ENCODE data around the gene PLEKHM2. TPM values are rescaled to one million over a fixed set of nuclear protein-coding genes. Genes with fewer than 3 reads are reported as not detected.

The PLEKHM2 gene
- total RNA-seq, 1 donor from 2014 or later: 60.6 TPM

DNA sequence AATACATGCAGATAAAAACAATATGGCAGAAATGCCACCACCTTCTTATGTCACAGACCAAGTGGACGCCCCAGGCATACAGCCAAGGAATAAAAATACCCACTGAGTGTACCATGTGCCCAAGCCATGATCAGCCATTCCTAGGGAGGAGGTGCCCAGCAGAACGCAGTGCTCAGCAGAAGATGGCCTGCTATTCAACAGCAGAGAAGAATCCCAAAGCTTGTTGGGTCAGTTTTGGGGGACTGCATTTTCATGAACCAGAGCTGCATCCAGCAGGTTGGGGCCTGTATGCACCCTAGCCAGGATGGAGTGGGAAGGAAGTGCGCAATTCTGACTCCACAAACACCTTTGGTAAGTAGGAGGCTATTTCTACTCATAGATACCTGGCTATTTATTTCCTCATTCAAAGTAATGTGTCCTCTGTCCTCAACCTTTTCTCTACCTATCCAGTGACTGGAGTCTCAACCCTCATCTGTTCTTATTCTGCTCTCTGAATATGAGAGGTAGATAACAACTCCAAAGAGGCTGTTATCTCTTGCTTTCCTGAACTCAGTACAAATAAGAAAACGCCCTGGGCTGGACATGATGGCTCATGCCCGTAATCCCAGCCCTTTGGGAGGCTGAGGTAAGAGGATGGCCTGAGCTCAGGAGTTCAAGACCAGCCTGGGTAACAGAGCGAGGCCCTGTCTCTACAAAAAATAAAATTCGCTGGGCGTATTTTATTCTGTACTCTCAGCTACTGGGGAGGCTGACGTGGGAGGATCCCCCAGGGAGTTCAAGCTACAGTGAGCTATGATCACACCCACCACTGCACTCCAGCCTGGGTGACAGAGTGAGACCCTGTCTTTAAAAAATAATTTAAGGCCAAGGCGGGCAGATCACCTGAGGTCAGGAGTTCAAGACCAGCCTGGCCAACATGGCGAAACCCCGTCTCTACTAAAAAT, 2.5 kb upstream of the PLEKHM2 start:
- Mint-ChIP-seq H3K9me3 (peaks cover 8% of the 10 kb centered on the region), H3K4me3 (no peak overlapping the region), H3K27me3 (ENCODE audit: low read depth) (no peaks in the 10 kb centered on the region), H3K4me1 (peaks cover 24% of the 10 kb centered on the region), H3K27ac (peak overlapping the region; percentile 45), H3K36me3 (peaks cover 2% of the 10 kb centered on the region)
- TF ChIP-seq, protein P1, sequence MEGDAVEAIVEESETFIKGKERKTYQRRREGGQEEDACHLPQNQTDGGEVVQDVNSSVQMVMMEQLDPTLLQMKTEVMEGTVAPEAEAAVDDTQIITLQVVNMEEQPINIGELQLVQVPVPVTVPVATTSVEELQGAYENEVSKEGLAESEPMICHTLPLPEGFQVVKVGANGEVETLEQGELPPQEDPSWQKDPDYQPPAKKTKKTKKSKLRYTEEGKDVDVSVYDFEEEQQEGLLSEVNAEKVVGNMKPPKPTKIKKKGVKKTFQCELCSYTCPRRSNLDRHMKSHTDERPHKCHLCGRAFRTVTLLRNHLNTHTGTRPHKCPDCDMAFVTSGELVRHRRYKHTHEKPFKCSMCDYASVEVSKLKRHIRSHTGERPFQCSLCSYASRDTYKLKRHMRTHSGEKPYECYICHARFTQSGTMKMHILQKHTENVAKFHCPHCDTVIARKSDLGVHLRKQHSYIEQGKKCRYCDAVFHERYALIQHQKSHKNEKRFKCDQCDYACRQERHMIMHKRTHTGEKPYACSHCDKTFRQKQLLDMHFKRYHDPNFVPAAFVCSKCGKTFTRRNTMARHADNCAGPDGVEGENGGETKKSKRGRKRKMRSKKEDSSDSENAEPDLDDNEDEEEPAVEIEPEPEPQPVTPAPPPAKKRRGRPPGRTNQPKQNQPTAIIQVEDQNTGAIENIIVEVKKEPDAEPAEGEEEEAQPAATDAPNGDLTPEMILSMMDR (IDR thresholded peaks at IDR 0.05; ENCODE audit: unreplicated experiment): no peak
- DNase-seq (ENCODE audit: low spot score in 2 of 2, unreplicated experiment in 2 of 2): no peak

DNA sequence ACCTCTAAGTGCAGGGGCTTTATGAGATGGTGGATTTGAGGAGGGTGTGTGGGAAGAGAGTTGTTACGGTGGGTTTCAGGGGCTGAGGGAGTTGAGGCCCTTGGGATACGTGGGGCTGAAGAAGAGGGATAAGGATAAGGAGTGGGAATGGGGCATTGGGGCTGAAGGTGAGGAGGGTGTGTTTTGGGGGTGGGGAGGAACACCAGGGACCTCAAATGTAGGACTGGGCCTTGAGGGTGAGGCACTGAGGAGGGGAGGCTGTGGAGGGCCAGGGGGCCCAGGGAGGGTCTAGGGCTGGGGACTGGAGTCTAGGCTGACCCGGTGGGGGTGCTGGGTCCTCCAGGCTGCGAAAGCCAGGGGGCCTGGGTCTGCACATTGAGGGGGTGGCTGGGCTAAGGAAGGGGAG, 1.2 kb upstream of the PLEKHM2 start:
- Mint-ChIP-seq H3K36me3 (peaks cover 5% of the 10 kb centered on the region), H3K4me1 (peaks cover 24% of the 10 kb centered on the region), H3K27me3 (ENCODE audit: low read depth) (no peaks in the 10 kb centered on the region), H3K9me3 (no peaks in the 10 kb centered on the region), H3K27ac (peak overlapping the region; percentile 86), H3K4me3 (peak overlapping the region; percentile 62)
- no peak for DNase-seq (ENCODE audit: low spot score in 2 of 2, unreplicated experiment in 2 of 2)
- TF ChIP-seq, protein P1 (IDR thresholded peaks at IDR 0.05; ENCODE audit: unreplicated experiment): no peak

DNA sequence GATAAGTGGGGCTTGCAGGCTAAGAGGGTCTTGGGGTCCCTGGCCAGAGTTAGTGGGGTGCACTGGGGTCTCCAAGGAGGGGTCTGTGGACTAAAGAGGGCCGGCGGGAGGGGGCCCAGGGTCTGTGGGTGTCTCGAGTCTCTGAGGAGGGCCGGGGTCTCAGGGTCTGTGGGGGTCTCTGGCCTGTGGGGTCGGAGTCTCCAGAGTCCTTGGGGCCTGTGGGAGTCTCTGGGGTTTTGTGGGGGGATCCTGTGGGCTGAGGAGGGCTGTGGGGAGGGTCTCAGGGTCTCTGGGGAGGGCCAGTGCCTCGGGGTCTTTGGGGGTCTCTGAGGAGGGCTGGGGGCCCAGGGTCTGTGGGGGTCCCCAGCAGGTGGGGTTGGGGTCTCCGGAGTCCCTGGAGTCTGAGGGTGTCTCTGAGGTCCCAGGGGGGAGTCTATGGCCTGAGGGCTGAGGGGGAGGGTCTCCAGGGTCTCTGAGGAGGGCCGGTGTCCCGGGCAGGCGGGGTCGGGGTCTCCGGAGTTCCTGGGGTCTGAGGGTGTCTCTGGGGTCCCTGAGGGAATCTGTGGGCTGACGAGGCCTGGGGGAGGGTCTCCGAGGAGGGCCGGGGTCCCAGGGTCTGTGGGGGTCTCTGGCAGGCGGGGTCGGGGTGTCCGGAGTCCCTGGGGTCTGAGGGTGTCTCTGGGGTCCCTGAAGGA, 628 bp upstream of the PLEKHM2 start:
- H3K9me3 Mint-ChIP-seq: no peaks in the 10 kb centered on the region
- peak overlapping the region; percentile 86 for H3K27ac Mint-ChIP-seq
- H3K27me3 Mint-ChIP-seq (ENCODE audit: low read depth): no peaks in the 10 kb centered on the region

DNA sequence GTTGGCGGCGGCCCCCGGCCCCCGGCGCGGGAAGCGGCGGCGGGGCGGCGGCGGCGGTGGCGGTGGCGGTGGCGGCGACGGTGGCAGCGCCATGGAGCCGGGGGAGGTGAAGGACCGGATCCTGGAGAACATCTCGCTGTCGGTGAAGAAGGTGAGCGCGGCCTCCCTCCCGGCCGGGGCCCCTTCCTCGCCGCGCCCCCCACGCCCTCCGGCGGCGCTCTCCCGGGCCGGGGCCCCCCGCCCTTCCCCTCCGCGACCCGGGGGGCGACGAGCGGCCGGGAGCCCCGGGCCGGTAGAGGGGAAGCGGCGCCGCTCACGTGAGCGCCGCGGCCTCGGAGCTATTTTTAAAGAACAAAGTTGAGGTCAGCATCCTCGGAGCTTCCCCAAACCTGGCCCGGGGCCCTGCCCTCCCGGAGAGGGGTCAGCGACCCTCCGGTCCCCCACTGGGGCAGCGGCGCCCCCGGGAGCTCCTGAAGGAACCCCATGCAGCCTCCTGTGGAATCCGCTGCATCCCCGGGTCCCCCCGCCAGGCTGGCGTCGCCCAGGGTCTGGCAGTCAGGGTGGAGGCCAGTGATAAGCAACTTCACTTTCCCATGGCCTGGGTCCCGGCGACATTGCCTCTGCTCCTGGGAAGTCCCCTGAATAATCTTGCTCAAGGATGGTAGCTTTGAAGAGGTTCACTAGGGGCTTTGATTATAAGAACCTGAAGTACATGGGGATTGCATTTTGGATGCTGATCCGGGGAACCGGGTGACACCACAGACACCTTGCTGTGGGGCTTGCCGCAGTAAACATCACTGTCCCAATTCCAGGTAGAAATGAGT, 560 bp downstream of the PLEKHM2 start:
- Mint-ChIP-seq H3K27ac (peak overlapping the region; percentile 91), H3K9me3 (no peaks in the 10 kb centered on the region), H3K36me3 (peaks cover 10% of the 10 kb centered on the region), H3K4me3 (peak overlapping the region; percentile 81), H3K4me1 (peaks cover 24% of the 10 kb centered on the region), H3K27me3 (ENCODE audit: low read depth) (no peaks in the 10 kb centered on the region)
- peak in 1 of 2 experiments; percentile 59 for DNase-seq (ENCODE audit: low spot score in 2 of 2, unreplicated experiment in 2 of 2)
- TF ChIP-seq, protein P1 (IDR thresholded peaks at IDR 0.05; ENCODE audit: unreplicated experiment): no peak

More for the DNA sequence above, 628 bp upstream of the PLEKHM2 start:
- TF ChIP-seq, protein P1 (IDR thresholded peaks at IDR 0.05; ENCODE audit: unreplicated experiment): no peak
- Mint-ChIP-seq H3K4me1 (peaks cover 24% of the 10 kb centered on the region), H3K36me3 (peaks cover 7% of the 10 kb centered on the region), H3K4me3 (peak overlapping the region; percentile 62)
- DNase-seq (ENCODE audit: low spot score in 2 of 2, unreplicated experiment in 2 of 2): no peak

DNA sequence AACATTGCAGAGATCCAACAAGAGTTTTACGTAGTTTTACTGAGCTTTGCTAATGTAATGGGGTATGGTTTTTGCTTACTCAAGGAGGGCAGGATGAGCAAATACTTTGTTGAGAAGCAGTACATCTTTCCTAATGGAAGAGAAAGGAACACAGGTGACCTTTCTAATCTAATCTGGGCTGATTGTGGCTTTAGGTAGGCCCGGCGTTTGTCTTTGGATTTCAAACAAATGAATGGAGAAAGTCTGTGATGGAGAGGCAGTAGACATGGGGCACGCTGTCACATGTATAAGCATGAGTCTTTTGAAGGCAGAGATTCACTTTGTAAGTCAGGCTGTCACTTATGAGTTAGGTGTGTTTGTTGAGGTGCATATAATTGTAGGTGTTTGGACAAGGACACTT, 1.7 kb downstream of the PLEKHM2 start:
- Mint-ChIP-seq H3K9me3 (no peaks in the 10 kb centered on the region), H3K4me1 (peaks cover 26% of the 10 kb centered on the region), H3K27me3 (ENCODE audit: low read depth) (no peaks in the 10 kb centered on the region), H3K4me3 (peak overlapping the region; percentile 81), H3K27ac (peak overlapping the region; percentile 70), H3K36me3 (peaks cover 13% of the 10 kb centered on the region)
- TF ChIP-seq, protein P1 (IDR thresholded peaks at IDR 0.05; ENCODE audit: unreplicated experiment): no peak
- DNase-seq (ENCODE audit: low spot score in 2 of 2, unreplicated experiment in 2 of 2): no peak
